Measurements from ENCODE around the gene RICTOR.

GRCh38 chr5:38925154-38925925, 148.9 kb downstream of the RICTOR start:
- TF ChIP-seq SCRT1 (tag by site-specific recombination; IDR thresholded peaks at IDR 0.05; ENCODE audit: borderline replicate concordance) (no peak), ZNF138 (tag by site-specific recombination; IDR thresholded peaks at IDR 0.05; ENCODE audit: borderline replicate concordance) (no peak), CTCF (tag by site-specific recombination; IDR thresholded peaks at IDR 0.05) (no peak), ZNF521 (tag by site-specific recombination; IDR thresholded peaks at IDR 0.05) (no peak), ZNF274 (IDR thresholded peaks at IDR 0.05; ENCODE audit: low read length) (no peak), ZNF274 (tag by site-specific recombination; IDR thresholded peaks at IDR 0.05; ENCODE audit: borderline replicate concordance) (no peak), ZNF670 (tag by site-specific recombination; IDR thresholded peaks at IDR 0.05; ENCODE audit: low read depth) (no peak), PATZ1 (tag by site-specific recombination; IDR thresholded peaks at IDR 0.05) (no peak), ZNF211 (tag by site-specific recombination; IDR thresholded peaks at IDR 0.05; ENCODE audit: low read depth) (no peak), REST (tag by site-specific recombination; IDR thresholded peaks at IDR 0.05) (no peak), ZNF184 (tag by site-specific recombination; IDR thresholded peaks at IDR 0.05) (no peak), ZSCAN30 (tag by site-specific recombination; IDR thresholded peaks at IDR 0.05) (no peak)
